Parathyroid adenoma (tissue), 2 donors: ENCODE data around the gene CTDP1.
A peak's percentile ranks its signal among the peaks of the same experiment; 100 is the strongest.

Source experiments
- H2AFZ ChIP-seq: fragments of 300-600 bp; sonication (generic); one replicate; pipeline ENCODE4 v1.7.0; 2017; ENCODE audit warnings: antibody characterized with exemption, mild to moderate bottlenecking
- H3K27ac ChIP-seq: fragments of 300-600 bp; sonication (generic); one replicate; pipeline ENCODE4 v1.7.0; 2017
- H3K27me3 ChIP-seq: fragments of 300-600 bp; sonication (generic); one replicate; pipeline ENCODE4 v1.7.0; 2017; ENCODE audit warnings: low read length; ENCODE audit not compliant: control insufficient read depth, insufficient read depth
- H3K36me3 ChIP-seq: fragments of 300-600 bp; sonication (generic); one replicate; pipeline ENCODE4 v1.7.0; 2017; ENCODE audit warnings: low read length; ENCODE audit not compliant: control insufficient read depth, insufficient read depth
- H3K4me1 ChIP-seq: fragments of 300-600 bp; sonication (generic); one replicate; pipeline ENCODE4 v1.7.0; 2017; ENCODE audit warnings: control low read depth
- H3K4me2 ChIP-seq: fragments of 300-600 bp; sonication (generic); one replicate; pipeline ENCODE4 v1.7.0; 2017; ENCODE audit warnings: low read length
- H3K4me3 ChIP-seq: fragments of 300-600 bp; sonication (generic); one replicate; pipeline ENCODE4 v1.7.0; 2017; ENCODE audit warnings: low read depth, low read length
- H3K79me2 ChIP-seq: fragments of 300-600 bp; sonication (generic); one replicate; pipeline ENCODE4 v1.7.0; 2017; ENCODE audit warnings: control low read depth
- H3K9ac ChIP-seq: fragments of 300-600 bp; sonication (generic); one replicate; pipeline ENCODE4 v1.7.0; 2017; ENCODE audit warnings: mild to moderate bottlenecking
- H3K9me3 ChIP-seq: fragments of 300-600 bp; sonication (generic); one replicate; pipeline ENCODE4 v1.7.0; 2017; ENCODE audit warnings: low read length; ENCODE audit not compliant: control insufficient read depth
- CTCF ChIP-seq: fragments of 300-600 bp; sonication (generic); IDR thresholded peaks from one replicate; pipeline ENCODE4 v1.7.0; 2017; ENCODE audit warnings: antibody characterized with exemption, mild to moderate bottlenecking
- donor health status: primary hyperparathyroidism.

Gene CTDP1

GRCh38 chr18:79672490-79673276 lies 6.9 kb upstream of the CTDP1 start:
- H3K9me3 ChIP-seq: no peaks in the 10 kb centered on the region
- no peaks in the 10 kb centered on the region for H3K4me1 ChIP-seq
- no peak overlapping the region for H3K4me2 ChIP-seq
- no peaks in the 10 kb centered on the region for H3K27me3 ChIP-seq
- TF ChIP-seq CTCF: no peak
- no peak overlapping the region for H3K27ac ChIP-seq
- H3K9ac ChIP-seq: no peak overlapping the region
- no peak overlapping the region for H2AFZ ChIP-seq
- no peaks in the 10 kb centered on the region for H3K79me2 ChIP-seq
- no peaks in the 10 kb centered on the region for H3K36me3 ChIP-seq
- H3K4me3 ChIP-seq: no peak overlapping the region

- Histone ChIP-seq H3K4me3 (no peak overlapping the region), H3K9me3 (no peaks in the 10 kb centered on the region), H2AFZ (no peak overlapping the region), H3K79me2 (peaks cover 22% of the 10 kb centered on the region), H3K36me3 (no peaks in the 10 kb centered on the region), H3K4me1 (peaks cover 5% of the 10 kb centered on the region), H3K27me3 (no peaks in the 10 kb centered on the region), H3K9ac (no peak overlapping the region), H3K4me2 (no peak overlapping the region), H3K27ac (no peak overlapping the region)
- TF ChIP-seq CTCF: no peak
Observed at GRCh38 chr18:79677221-79677620, 2.4 kb upstream of the CTDP1 start.

- Histone ChIP-seq H3K9ac (no peak overlapping the region), H2AFZ (no peak overlapping the region), H3K4me2 (no peak overlapping the region), H3K9me3 (no peaks in the 10 kb centered on the region), H3K27me3 (no peaks in the 10 kb centered on the region), H3K4me3 (no peak overlapping the region), H3K79me2 (peaks cover 27% of the 10 kb centered on the region), H3K36me3 (no peaks in the 10 kb centered on the region), H3K4me1 (peaks cover 5% of the 10 kb centered on the region), H3K27ac (no peak overlapping the region)
- TF ChIP-seq CTCF: no peak
Observed at GRCh38 chr18:79677840-79678239, 1.8 kb upstream of the CTDP1 start.

- peaks cover 34% of the 10 kb centered on the region for H3K79me2 ChIP-seq
- H2AFZ ChIP-seq: peak overlapping the region; percentile 92
- peak overlapping the region; percentile 93 for H3K4me3 ChIP-seq
- H3K4me2 ChIP-seq: peak overlapping the region; percentile 94
- H3K9ac ChIP-seq: peak overlapping the region; percentile 87
- no peaks in the 10 kb centered on the region for H3K36me3 ChIP-seq
- peak overlapping the region; percentile 97 for H3K27ac ChIP-seq
- H3K9me3 ChIP-seq: no peaks in the 10 kb centered on the region
- no peak for TF ChIP-seq CTCF
- H3K27me3 ChIP-seq: no peaks in the 10 kb centered on the region
- peaks cover 5% of the 10 kb centered on the region for H3K4me1 ChIP-seq
Observed at GRCh38 chr18:79678665-79679551, 695 bp upstream of the CTDP1 start.
